D721Med (cell line): ENCODE measurements around the gene SLX4IP.
A peak's percentile ranks its signal among the peaks of the same experiment; 100 is the strongest.

Experiments used
- DNase-seq: peaks from one replicate; pipeline ENCODE4 v3.0.0; 2011; ENCODE audit warnings: low spot score; ENCODE audit not compliant: insufficient read length
- FAIRE-seq: peaks from 2 replicates; lab custom pipeline; 2011; peaks lifted over from hg19 to GRCh38; lab: Jason Lieb, UNC
- CTCF ChIP-seq: IDR thresholded peaks from 2 replicates; pipeline ENCODE4 v1.5.1; 2012; ENCODE audit warnings: mild to moderate bottlenecking, control low read depth; ENCODE audit not compliant: insufficient read depth; ENCODE audit errors: missing control alignments

Gene SLX4IP

GRCh38 chr20:10402938-10403608, 32.0 kb upstream of the SLX4IP start:
- FAIRE-seq (no peak), DNase-seq (no peak)
- TF ChIP-seq CTCF = no peak

- no peak for TF ChIP-seq CTCF
- no peak for FAIRE-seq
- no peak for DNase-seq
Observed at GRCh38 chr20:10404023-10404628, 31.0 kb upstream of the SLX4IP start.

- no peak for FAIRE-seq
- DNase-seq = no peak
- TF ChIP-seq CTCF = no peak
Observed at GRCh38 chr20:10404959-10405530, 30.1 kb upstream of the SLX4IP start.

GRCh38 chr20:10408108-10408813, 26.8 kb upstream of the SLX4IP start:
- no peak for TF ChIP-seq CTCF
- no peak for FAIRE-seq
- DNase-seq = no peak

GRCh38 chr20:10411673-10412072, 23.4 kb upstream of the SLX4IP start:
- DNase-seq (no peak), FAIRE-seq (no peak)
- no peak for TF ChIP-seq CTCF

- no peak for DNase-seq
- no peak for FAIRE-seq
- TF ChIP-seq CTCF = peak; percentile 17
Observed at GRCh38 chr20:10412591-10413408, 22.3 kb upstream of the SLX4IP start.
